AML-193 (cell line): ENCODE data around the gene EXOSC5.

Source experiments
- DNase-seq, 2 experiments: peaks; one replicate each; lab custom pipeline; 2025; lab: John Stamatoyannopoulos, UW

The EXOSC5 gene

DNA sequence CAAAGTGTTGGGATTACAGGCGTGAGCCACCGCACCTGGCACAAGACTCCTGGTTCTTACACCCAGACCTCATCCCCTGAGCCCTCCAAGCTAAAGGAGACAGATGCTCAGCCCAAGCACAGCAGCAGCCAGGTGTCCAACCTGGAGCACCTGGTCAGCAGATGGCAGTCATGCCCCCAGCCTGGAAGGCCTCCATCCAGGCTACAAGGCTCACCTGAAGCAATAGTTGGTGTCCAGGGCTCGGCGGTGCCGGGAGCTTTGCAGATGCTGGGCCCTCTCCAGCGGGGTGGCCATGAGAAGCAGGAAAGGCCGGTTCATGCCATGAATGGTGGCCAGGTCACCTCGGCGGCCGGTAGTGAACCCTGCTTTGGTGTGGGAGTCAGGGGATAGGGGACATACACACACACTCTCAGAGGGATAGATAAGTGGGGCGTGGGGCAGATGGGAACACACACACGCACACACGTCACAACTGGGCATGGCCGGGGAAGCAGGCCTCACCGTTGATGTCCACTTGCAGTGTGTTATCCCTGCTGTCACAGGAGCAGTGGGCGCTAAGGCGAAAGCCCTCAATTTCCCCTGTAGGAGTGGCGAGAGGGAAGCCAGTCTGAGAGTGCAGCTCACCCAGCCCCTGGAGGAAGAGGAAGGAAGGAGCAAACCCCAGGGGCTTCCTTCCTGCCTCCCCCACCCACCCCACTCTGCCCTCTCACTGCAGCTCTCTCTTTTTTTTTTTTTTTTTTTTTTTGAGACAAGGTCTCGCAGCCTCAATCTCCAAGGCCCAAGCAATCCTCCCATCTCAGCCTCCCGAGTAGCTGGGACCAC lies 55.3 kb downstream of the EXOSC5 start:
- no peak for DNase-seq

DNA sequence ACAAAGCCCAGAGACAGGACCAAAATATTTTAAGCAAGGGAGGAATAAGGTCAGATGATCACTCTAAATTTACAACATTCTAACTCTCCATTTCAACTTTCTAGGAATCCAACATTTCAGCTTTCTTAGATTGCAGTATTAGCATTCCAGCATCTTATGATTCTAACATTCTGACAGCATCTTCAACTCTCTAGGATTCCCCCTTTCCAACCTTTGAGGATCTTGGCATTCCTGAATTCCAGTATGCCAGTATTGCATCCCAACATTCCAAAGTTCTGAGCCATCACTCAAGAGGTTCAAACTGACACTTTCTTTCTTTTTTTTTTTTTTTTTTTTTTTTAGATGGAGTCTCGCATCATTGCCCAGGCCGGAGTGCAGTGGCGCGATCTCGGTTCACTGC lies 57.2 kb downstream of the EXOSC5 start:
- DNase-seq: no peak
